Uterus (tissue), 2 donors: Measurements from ENCODE around the gene CAND2.

Source experiments
- CTCF ChIP-seq, 4 experiments: fragments of 200-600 bp in 2 of 4; fragments of 450-650 bp in 2 of 4; sonication (generic) in 2 of 4; IDR thresholded peaks; one replicate each; pipeline ENCODE4 v1.5.1; 2016 to 2019; ENCODE audit warnings: antibody characterized with exemption in 4 of 4, mild to moderate bottlenecking in 2 of 4, moderate library complexity in 1 of 4
- POLR2A ChIP-seq, 2 donors: fragments of 450-650 bp; IDR thresholded peaks; one replicate each; pipeline ENCODE4 v1.6.1; 2016; ENCODE audit warnings: antibody characterized with exemption in 2 of 2, mild to moderate bottlenecking in 1 of 2, moderate library complexity in 1 of 2

- TF ChIP-seq POLR2A (IDR thresholded peaks at IDR 0.05) (no peak), CTCF (IDR thresholded peaks at IDR 0.05) (no peak)
These were observed 75.0 kb downstream of the CAND2 start for GRCh38 chr3:12871404-12871983.
